ENCODE measurements around the gene AIFM2.
"Not testable (repeated sequence)": the region's sequence is repeated elsewhere in the genome, so short reads cannot be mapped to it uniquely, and the experiment has no call there.

Gene AIFM2

DNA sequence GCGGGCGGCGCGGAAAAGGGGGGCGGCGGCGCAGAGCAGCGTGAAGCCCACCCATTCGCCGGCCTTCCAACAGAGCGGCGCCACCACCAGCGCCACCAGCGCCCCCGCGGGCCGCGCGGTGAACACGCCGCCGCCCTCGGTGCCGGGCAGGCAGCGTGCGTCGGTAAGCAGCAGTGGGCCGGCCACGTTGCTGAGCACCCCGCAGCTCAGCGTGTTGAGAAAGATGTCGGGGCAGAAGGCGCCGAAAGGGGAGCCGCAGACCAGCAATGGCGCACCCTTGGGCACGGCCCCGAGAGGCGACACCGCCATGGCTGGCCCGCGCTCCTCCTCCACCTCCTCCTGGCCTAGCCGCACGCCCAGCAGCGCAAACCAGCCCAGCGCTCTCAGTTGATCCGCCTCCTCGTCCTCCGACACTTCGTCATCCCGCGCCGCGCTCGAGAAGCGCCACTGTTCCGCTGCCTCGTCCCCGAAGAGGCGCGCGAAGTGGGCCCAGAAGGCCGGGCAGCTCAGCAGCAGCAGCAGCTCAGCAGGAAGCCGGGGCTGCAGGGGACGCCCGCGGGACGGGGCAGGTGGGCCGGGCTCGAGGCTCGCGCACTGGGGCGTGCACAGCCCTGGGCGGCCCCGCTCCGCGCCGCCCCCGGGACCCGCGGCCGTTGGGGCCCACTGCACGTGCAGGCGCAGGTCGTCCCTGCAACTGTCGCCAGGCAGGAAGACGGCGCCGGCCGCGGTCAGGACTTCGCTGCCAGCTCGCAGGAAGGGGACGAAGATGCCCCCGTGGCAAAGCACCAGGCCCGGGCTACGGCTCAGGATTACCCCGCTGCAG lies 13.3 kb upstream of the AIFM2 start:
- DNase-seq = peak; percentile 77

DNA sequence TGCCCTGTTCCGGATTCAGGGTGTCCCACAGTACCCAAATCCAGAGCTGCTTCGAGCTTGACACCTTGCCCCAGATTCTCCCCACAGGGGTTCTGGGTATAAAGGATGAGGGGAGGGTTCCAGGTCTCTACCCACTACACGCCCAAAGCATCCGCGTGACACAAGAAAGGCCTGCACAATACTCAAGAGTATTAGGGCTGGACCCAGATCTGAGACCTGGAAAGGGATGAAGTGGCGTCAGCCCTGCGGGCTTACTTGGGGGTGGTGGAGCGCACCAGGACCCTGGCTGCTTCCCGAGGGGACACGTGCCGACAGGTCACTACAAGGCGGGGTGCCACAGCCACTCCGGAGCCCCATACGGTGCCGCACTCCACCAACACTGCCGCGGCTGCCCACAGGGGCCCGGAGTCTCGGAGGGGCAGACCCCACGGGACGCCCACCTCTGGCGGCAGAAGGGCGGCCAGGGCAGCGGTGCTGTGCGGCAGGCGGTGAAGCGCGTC lies 12.6 kb upstream of the AIFM2 start:
- no peak for DNase-seq

DNA sequence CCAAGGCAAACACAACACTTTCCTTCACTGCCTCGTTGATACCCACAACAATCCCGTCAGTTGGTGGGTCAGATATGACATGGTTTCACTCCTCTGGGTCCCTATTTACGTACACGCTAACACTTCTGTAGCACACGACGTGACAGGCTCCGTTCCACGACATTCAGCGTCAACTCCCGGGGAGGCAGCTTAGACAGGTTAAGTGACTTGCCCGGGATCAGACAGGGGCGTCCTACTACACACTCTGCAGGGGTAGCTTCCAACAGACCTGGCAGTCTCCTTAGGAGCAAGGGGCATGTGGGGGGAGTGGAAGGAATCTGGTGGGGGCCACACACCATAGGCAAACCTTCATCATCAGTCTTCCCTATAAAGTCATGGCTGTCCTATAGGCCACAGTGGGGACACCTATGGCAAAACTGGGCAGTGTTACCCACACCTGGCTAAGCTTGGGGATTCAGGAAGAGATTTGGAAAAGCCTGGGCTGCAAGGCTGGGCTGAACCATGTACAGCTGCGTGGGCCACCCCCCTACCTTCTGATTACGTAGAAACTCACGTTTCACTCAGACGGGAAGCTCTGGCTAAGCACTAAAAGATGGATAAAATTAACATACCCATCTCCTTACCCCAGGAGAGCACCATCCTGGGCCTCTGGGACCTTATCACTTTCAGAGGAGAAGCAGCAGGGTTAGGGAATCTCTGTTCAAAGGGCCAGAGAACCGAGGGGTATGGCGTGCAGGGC lies 11.9 kb upstream of the AIFM2 start:
- DNase-seq = no peak

DNA sequence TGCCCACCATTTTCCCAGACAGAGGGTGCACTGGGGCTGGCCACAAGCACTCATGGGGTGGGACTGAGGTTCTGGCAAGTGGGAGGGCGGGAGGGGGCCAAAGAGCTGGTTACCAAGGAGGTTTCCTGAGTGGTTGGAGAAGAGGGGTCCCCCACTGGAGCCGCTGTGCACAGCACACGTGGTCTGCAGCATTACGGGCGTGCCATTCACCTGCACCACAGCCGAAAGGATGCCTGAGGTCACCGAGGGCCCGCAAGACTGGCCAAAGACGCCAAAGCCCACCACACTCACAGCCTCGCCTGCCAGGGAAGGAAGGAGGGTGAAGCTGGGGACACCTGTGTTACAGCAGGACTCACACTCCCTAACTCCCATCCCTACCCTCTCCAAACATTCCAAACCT lies 9.9 kb upstream of the AIFM2 start:
- DNase-seq = no peak

DNA sequence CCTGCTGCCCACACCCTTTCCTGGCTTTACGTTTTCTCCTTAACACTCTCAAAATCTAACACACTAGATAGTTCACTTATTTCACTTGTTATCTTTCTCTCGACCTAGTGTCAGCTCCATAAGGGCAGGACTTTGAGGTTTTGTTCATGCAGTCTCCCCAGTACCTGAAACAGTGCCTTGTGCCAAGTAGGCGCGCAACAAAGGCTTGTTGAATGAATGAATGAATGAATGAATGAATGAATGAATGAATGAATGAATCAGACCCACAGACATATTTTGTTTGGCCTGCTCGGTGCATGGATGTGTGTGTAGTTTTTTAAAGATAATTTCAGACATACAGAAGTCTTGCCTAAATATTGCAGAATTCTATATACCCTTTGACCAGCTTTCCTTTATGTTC lies 7.7 kb upstream of the AIFM2 start:
- DNase-seq = no peak

DNA sequence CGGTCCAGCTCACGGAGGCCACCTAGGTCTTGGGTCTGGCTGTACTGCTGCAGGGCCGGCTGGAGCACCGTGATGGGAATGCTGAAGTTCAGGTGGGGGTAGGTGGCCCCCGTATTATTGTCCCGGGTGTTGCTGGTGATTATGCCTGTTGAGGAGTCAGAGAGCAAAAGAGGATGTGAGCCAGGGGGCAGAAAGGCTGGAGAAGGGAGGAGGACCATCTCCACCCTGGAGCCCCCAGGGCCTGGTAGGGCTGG lies 7.3 kb upstream of the AIFM2 start:
- DNase-seq = no peak

DNA sequence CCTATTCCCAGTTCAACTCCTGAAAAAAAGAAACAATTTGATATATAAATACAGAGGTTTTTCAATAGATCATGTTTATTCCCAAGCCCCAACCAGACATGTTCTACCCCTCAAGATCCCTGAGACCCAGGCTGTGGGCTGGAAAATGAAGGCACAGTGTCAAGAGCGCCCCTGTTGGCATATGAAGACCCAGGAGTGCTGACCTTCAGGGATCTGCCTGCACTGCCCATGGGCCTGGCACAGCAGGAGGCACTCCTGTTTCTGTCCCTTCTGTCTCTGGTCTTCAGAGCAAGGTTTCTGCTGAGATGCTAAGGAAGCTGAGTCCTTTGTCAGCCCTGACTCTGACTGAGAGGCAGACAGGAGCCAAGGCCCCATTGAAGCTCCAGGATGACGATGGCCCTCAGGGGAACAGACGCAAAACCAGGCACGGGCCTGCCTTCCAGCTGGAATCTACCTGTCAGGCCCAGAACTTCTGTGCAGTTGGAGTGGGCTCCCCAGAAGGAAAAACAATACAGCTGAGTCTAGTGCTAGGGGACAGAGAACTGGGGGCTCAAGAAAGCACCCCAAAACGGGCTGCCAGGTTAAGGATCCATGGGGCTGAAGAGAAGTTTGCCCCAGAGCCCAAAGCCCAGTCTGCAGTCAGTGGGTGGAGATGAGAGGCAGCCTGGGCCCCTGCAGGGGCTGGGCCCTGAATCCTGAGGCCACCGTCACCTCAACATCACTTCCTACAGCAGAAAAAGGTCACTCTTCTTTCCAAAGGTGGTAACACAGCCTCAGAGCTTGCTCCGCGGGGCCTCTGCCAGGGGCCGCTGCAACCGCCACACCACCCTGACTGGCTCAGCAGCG lies 6.7 kb upstream of the AIFM2 start:
- DNase-seq = no peak

DNA sequence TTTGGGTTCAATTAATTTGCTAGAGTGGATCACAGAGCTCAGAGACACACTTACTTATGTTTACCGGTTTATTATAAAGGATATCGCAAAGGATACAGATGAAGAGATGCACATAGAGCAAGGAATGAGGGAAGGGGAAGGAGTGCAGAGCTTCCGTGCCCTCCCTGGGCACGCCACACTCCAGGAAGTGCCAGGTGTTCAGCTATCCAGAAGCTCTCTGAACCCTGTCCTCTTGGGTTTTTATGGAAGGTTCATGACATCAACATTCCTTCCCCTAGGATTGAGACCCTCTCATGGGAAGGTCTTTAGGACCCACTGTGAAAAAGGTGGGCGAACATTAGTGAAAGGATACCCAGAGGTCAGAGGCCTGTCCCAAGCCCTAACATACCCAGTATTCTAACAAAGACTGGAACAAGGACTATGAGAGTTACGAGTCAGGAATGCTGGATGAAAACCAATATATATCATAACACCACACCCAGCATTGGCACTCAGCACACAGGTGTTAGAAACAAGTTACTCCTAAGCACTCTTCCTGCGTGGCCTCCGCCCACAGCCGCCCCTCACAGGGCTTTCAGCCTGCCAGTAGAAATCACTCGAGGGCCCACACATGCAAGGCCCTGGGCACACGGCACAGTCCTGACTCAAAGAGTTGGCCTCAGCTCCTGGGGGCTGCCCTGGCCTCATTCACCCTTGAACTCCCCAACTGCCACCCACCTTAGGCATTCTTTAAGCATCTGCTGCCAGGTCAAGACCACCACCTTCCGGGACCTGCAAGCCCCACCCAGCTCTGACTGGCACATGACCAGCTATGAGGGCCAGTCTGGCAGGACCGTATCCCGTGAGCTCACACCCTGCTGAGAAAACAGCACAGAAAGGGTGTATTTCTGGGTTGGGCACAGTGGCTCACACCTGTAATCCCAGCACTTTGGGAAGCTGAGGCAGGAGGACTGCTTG lies 5.6 kb upstream of the AIFM2 start:
- DNase-seq = no peak

DNA sequence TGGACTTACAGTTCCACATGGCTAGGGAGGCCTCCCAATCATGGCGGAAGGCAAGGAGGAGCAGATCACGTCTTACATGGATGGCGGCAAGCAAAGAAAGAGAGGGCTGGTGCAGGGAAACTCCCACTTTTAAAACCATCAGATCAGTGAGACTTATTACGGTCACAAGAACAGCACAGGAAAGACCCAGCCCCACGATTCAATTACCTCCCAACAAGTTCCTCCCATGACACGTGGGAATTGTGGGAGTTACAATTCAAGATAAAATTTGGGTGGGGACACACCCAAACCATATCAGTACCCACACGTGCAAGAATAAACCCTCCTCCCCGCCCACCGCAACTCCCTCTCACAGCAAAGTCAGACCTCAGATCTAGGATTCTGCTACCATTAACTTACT lies 4.5 kb upstream of the AIFM2 start:
- peak; percentile 93 for DNase-seq

DNA sequence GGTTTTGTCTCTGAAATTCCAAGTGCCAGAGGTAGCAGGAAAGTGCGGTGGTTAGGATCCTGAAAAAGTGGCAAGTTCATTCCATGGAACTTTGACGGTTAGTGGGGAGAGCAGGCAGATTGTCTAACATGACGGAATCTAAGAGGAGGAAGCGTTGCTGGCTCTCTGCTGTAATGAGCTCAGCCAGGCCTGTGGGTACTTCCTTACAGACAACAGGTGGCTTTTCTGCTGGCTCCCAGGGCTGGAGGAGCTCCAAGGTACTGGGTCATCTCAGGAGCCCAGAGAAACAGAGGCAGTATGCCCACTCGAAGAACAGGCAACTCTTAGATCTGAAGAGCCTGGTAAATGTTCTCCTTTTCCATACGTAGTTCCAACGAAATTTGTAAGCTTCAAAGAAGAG lies 3.1 kb upstream of the AIFM2 start:
- DNase-seq = no peak

DNA sequence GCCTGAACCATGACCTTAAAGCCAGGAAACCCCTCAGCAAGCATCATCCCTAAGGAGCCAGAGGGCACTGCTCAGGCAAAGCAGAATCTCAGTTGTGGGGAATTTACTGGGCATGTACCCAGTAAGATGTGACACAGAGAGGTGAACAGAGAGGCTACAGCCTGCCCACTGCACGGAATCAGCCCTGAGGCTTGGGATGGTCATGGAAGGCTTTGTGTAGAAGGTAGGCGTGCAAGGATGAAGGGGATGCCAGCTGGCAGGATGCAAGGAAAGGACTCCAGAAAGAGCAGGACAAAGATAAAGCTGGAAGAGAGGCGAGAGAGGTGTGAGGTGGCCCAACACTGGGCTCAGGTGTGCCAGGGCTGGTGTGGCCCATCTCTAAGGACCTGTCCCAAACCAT lies 2.4 kb upstream of the AIFM2 start:
- DNase-seq = no peak

DNA sequence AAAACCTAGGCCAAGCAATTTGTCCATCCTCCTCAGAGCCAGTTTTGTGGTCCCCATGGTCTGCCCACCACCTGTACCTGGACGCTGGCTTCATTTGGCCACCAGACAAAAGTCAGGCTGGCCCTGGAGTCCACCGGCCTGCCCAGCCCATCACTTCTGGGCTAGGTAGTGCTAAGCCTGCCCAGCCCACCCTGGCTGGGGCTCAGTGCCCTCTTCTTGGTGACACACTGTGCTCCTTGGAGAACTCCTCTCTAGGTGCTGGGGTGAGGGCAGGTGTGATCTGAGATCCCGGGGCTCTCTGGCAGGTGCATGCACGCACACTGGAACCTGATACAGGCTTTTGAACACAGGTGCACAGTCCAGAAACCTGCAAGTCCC lies 1.1 kb downstream of the AIFM2 start:
- no peak for DNase-seq

DNA sequence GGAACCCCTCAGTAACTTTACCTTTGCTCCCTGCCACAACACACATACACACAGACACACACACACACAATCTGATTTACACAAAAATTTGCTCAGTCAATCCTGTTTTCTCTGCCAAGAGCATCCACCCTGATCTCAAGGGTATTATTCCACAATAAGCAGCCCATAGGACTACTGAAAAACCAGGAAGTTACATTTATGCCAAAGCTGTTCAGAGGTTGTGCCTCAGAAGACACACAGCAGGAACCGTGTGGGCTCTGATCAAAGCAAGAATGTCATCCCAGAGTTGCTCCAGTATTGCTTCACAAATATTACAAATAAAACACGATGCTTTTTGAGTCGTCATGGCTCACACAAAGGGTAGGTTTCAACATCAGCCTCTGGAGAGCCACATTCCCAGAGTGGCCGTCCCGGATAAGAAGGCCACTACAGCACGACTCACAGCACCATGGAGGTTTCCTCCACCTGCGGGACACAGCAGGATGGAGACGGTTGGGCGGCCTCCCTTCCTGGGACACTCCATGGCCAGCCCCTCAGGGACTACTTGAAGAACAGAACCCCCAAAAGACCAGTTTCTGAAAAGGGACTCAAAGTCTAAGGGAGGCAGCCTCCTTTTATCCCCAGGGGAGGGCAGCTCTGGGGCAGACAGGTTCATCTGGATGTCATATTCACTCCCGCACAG lies 1.6 kb downstream of the AIFM2 start:
- DNase-seq = no peak

DNA sequence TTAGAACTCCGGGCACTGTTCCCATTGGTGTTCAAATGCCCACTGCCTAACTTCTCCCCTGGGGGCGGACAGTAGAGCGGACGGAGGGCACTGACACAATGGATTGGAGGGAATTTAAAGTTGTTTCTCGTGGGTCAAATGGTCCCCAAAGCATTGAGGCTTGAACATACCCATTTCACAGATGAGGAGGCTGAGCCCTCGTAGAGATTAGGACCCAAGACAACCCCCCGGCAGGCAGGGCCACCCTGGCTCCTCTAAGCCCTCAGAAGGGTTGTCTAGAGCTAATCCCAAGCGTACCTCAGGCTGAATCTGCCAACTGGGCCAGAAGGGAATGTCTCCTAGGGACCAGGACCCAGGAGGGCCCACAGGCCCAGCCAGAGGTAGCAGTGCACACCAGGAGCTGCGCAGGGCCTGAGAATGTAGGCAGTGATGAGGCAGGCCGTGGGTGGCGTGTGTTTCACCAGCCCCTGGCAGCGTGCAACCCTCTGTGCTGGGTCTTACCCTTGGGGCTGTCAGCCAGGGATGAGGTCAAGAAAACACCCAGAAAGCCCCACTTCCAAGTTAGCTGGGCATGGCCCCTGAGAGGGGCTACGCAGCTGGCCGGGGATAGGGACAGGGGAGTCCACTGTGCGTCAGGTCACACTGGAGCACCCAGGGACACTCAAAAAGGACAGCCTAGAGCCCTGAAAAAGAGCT lies 5.8 kb downstream of the AIFM2 start:
- DNase-seq = no peak

DNA sequence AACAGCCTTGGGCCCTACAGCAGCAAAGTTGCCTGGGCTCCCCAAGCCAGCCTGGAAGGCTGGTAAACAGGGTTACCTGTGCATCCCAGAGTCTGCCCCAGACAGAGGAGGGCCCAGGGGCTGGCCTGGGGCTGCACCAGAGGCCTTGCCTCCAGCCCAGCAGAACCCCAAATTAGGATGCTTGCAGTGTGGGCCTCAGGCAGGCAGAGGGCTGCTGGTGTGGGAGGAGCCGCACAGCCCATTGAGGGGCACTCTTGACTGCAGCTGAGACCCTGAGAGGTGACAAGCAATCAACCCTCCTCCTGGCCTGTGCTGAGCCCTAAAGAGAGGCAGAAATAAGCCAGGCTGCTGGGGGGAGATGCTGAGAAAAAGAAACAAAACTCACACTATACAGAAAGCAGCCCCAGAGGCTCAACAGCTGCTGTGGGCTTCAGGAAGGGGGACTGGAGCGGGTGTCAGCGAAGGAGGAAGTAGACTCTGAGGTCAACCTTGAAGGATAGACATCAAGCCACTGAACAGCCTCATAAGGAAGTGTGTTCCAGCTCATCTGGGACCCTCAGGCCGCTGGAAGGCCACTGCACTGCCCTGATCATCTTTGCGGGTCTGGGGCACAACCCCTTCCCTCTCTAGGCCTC lies 6.6 kb downstream of the AIFM2 start:
- peak; percentile 63 for DNase-seq

DNA sequence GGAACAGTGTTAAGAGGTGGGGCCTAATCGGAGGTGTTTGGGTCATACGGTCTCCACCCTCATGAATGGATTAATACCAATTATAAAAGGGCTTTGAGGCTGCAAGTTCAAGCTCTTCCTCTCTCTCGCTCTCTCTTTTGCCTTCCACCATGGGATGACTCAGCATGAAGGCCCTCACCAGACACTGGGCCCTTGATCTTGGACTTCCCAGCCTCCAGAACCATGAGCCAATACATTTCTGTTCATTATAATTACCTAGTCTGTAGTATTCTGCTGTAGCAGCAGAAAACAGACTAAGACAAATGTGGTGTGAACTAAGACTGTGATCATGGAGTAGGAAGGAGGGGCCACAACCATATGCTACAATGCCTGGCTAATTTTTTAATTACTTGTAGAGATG lies 7.7 kb downstream of the AIFM2 start:
- DNase-seq = no peak

DNA sequence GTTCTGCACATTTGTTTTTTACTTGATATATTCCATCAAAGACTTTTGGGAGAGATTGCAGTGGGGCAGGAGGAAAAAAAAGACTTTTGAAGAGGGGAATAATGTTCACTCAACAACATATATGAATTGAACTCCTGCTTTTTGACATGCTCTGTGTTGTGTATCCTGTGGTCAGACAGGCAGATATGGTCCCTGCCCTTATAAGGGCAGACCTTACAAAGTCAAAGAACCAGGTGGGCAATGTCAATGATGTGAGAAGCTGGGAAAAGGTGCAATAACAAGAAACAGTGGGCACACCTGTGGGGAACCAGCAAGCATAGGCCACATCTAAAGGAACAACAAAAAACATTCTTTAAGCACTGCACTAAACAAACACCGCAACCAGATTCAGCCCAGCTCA lies 8.2 kb downstream of the AIFM2 start:
- no peak for DNase-seq

DNA sequence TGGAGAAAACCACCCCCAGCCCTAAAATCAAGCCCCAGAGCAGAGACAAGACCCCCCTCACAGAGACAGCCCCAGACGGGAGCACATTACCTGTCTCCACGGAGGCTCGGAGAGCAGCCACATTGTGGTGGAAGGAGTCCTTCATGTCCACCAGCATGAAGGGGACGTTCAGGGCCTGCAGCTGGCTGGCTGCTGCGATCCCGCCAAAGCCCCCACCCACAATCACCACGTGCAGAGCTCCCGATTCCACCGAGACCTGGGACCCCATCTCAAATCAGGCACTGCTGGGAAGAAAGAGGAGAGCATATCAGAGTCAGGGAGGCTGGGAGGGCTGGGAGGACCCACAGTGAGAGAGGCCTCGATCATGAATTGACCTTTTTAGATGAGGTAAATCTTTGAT lies 8.8 kb downstream of the AIFM2 start:
- no peak for DNase-seq

DNA sequence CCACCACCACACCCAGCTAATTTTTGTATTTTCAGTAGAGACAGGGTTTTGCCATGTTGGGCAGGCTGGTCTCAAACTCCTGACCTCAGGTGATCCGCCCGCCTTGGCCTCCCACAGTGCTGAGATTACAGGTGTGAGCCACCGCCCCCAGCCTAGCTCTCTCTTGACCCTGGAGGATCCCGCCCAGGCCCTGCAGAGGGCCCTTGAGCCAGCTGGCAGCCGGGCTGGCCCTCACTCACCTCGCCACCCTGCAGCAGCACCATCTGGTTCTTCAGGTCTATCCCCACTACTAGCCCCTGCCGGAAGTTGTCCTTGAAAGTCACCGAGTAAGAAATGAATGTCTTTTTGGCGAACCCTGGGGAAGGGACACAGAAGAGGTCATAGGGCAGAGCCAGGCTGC lies 9.5 kb downstream of the AIFM2 start:
- not testable (repeated sequence) for DNase-seq

DNA sequence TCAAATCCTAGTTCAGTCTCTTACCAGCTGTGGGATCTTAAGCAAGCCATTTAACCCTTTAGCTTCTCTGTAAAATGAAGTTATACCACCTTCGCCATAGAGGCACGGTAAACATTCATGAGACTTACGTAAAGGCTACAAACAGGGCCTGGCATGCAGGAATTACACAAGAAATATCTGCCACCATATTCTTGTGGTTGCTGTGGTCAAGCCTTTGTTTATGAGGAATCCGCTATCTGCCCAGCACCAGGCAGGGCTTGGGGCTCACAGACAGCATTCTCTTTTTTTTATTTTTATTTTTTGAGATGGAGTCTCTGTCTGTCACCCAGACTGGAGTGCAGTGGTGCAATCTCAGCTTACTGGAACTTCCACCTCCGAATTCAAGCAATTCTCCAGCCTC lies 9.9 kb downstream of the AIFM2 start:
- DNase-seq = peak; percentile 95
